ENCODE measurements around the gene FBXO45.

The FBXO45 gene

DNA sequence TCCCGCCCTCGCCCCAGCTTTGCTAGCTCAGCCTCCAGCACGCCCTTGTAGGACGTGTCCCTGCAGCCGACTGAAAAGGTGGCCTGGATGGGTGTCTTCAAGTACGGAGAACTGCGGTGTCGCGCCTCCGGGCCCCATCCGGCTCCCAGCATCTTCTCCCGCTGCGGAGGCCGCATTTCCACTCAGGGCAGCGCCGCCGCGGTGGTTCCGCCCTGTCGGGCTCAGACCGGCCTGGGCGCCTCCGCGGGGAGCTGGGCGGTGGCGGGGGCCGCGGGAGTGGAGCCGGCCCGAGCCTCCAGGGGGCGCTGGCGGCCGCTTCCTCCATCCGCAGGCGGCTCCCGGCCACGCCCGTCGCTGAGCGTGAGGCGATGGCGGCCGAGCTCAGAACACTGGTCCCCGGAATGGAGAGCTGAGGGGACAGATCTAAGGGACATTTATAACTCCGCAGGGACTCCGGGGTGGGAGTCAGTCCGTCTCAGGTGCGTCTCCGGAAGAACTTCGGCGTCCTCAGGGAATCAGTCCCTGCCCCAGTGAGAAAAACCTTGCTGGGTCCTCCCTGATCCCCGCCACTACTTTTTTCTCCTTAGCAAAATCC lies 39.7 kb upstream of the FBXO45 start:
- H3K4me3 ChIP-seq (ENCODE audit: low read length): peak overlapping the region; percentile 42
- TF ChIP-seq, protein P1, sequence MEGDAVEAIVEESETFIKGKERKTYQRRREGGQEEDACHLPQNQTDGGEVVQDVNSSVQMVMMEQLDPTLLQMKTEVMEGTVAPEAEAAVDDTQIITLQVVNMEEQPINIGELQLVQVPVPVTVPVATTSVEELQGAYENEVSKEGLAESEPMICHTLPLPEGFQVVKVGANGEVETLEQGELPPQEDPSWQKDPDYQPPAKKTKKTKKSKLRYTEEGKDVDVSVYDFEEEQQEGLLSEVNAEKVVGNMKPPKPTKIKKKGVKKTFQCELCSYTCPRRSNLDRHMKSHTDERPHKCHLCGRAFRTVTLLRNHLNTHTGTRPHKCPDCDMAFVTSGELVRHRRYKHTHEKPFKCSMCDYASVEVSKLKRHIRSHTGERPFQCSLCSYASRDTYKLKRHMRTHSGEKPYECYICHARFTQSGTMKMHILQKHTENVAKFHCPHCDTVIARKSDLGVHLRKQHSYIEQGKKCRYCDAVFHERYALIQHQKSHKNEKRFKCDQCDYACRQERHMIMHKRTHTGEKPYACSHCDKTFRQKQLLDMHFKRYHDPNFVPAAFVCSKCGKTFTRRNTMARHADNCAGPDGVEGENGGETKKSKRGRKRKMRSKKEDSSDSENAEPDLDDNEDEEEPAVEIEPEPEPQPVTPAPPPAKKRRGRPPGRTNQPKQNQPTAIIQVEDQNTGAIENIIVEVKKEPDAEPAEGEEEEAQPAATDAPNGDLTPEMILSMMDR (IDR thresholded peaks at IDR 0.05; ENCODE audit: insufficient read depth, low read depth, low read length, missing control alignments): peak; percentile 35
- peak; percentile 57 for DNase-seq (ENCODE audit: low read depth)

DNA sequence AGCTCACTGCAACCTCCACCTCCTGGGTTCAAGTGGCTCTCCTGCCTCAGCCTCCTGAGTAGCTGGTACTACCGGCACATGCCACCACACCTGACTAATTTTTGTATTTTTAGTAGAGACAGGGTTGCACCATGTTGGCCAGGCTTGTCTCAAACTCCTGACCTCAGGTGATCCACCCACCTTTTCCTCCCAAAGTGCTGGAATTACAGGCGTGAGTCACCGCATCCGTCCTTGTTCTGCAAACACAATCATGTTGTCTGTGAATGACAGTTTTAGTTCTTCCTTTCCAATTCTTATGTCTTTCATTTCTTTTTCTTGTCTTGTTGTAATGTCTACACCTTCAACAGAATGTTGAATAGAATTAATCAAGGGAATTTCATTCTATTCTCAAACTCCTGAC lies 37.0 kb upstream of the FBXO45 start:
- no peak overlapping the region for H3K4me3 ChIP-seq (ENCODE audit: low read length)
- peak; percentile 63 for DNase-seq (ENCODE audit: low read depth)
- TF ChIP-seq, protein P1 (IDR thresholded peaks at IDR 0.05; ENCODE audit: insufficient read depth, low read depth, low read length, missing control alignments): no peak

DNA sequence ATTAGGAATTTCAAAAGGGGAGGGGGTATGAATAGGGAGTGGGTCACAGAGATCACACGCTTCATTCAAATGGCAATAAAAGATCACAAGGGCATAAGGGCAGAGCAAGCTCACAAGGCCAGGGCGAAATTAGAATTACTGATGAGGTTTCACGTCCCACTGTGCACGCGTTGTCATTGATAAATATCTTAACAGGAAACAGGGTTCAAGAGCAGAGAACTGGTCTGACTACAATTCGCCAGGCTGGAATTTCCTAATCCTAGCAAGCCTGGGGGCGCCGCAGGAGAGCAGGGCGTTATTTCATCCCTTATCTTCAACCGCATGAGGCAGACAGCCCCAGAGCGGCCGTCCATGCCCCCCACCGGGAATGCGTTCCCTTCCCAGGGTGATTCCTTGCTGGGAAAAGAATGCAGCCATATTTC lies 35.2 kb upstream of the FBXO45 start:
- TF ChIP-seq, protein P1 (IDR thresholded peaks at IDR 0.05; ENCODE audit: insufficient read depth, low read depth, low read length, missing control alignments): no peak
- DNase-seq (ENCODE audit: low read depth): no peak
- H3K4me3 ChIP-seq (ENCODE audit: low read length): no peak overlapping the region

DNA sequence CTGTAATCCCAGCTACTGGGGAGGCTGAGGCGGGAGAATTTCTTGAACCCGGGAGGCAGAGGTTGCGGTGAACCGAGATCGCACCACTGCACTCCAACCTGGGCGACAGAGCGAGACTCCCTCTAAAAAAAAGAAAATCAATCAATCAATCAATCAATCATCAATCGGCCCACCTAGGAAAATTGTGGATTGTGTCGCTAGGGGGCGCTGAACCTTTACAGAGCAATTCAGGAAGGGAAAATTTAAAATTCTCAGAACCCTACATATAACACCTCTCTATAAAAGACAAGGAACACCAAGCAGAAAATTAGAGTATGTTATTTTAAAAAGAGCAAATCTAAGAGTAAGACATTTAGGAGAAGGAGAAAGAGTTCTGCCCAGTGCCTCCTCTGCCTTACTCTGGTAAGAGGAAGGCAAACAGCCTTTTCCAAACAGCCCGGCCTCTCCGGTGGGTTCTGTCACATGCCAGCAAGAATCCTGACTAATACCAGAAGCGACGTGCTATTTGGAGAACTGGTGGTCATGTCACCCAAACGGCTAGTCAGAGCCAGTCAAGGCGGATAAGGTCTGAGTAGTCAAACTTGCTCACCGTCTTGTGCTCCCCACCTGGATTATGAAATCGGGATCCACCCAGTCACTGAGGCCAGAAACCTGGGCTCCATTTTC lies 31.0 kb upstream of the FBXO45 start:
- H3K4me3 ChIP-seq (ENCODE audit: low read length): no peak overlapping the region
- TF ChIP-seq, protein P1 (IDR thresholded peaks at IDR 0.05; ENCODE audit: insufficient read depth, low read depth, low read length, missing control alignments): peak; percentile 60
- peak; percentile 93 for DNase-seq (ENCODE audit: low read depth)

DNA sequence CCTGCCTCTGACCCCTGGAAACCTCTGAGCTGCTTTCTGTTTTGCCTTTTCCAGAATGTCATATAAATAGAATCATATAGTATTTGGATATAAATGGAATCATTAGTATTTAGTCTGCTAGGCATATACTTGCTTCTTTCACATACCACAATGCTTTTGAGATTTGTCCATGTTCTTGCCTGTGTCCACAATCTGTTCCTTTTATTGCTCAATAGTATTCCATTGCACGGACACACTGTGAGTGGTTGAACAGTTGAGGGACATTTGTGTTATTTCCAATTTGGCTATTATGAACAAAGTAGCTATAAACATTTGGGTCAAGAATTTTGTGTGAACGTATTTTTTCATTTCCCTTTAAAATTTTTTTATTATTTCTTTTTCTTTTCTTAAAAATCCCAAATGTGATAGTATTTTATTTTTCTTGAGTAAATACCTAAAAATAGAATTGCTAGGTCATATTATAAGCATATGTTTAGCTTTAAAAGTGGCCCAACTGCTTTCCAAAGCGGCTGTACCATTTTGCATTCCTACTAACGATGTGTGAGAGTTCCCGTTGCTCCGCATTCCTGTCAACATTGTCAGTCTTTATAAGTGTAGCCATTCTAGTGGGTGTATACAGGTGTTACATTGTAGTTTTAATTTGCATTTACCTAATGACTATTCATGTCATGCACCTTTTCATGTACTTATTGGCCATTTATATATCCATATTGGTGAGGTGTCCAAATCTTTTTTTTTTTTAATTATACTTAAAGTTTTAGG lies 26.6 kb upstream of the FBXO45 start:
- TF ChIP-seq, protein P1 (IDR thresholded peaks at IDR 0.05; ENCODE audit: insufficient read depth, low read depth, low read length, missing control alignments): no peak
- no peak overlapping the region for H3K4me3 ChIP-seq (ENCODE audit: low read length)
- DNase-seq (ENCODE audit: low read depth): peak; percentile 64

DNA sequence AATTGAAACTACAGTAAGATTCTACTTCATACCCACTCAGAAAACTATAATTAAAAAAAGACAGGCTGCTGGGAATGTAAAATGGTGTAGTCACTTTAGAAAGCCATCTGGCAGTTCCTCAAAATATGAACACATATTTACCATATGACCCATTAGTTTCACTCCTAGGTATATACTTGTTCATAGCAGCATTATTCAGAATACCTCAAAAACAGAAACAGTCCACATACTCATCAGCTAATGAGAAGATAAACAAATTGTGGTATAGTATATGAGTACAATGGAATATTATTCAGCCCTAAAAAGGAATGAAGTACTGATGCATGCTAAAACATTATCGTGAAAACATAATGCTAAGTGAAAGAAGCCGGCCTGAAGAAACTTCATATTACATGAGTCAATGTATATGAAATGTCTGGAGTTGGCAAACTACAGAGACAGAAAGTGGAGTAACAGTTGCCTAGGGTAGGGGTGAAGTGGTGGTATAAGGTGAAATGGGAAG lies 23.9 kb upstream of the FBXO45 start:
- TF ChIP-seq, protein P1 (IDR thresholded peaks at IDR 0.05; ENCODE audit: insufficient read depth, low read depth, low read length, missing control alignments): no peak
- no peak overlapping the region for H3K4me3 ChIP-seq (ENCODE audit: low read length)
- DNase-seq (ENCODE audit: low read depth): no peak
